AG04450 (cell line): ENCODE data around the gene KLK6. TPM values are rescaled to one million over a fixed set of nuclear protein-coding genes. Genes with fewer than 3 reads are reported as not detected.

Experiments used
- CTCF ChIA-PET: fragments of 300-600, 350-600 bp; formaldehyde crosslinking; extraction: SDS; loops from one replicate; lab custom pipeline; 2022; ENCODE audit warnings: antibody characterized with exemption, inconsistent platforms; lab: Charles Lee
- POLR2A ChIA-PET: fragments of 350-600 bp; formaldehyde crosslinking; extraction: SDS; loops from one replicate; lab custom pipeline; 2021; ENCODE audit warnings: antibody characterized with exemption, inconsistent platforms; lab: Yijun Ruan, JAX
- DNase-seq: peaks from one replicate; pipeline ENCODE4 v3.0.0-alpha.2; 2011; ENCODE audit warnings: low read depth, low spot score
- H3K27ac ChIP-seq: one replicate; pipeline ENCODE4 v1.5.1; 2012; ENCODE audit warnings: low read depth, low read length, control low read depth
- H3K27me3 ChIP-seq: one replicate; pipeline ENCODE4 v1.6.0; 2012; ENCODE audit warnings: low read length; ENCODE audit not compliant: control insufficient read depth, insufficient read depth
- H3K4me3 ChIP-seq: 2 replicates; pipeline ENCODE4 v1.5.1; 2011; ENCODE audit warnings: mild to moderate bottlenecking, low read depth, low read length, control low read depth
- H3K9me3 ChIP-seq: 2 replicates; pipeline ENCODE4 v1.5.1; 2012; ENCODE audit warnings: low read length; ENCODE audit not compliant: control insufficient read depth, insufficient read depth
- CTCF ChIP-seq: IDR thresholded peaks from 2 replicates; pipeline ENCODE4 v1.5.1; 2011; ENCODE audit warnings: low read depth, low read length, control low read depth, inconsistent platforms
- polyA minus RNA-seq: library from RNA; depleted of rRNA, polyadenylated mRNA; stranded (reverse); fragments of >200 nt; gene quantifications from 2 replicates; pipeline ENCODE4 v1.2.3, GENCODE V29; 2011; rRNA and poly(A)+ RNA removed
- polyA plus RNA-seq: library from polyadenylated mRNA; depleted of rRNA; stranded (reverse); fragments of >200 nt; gene quantifications from 2 replicates; pipeline ENCODE4 v1.2.3, GENCODE V29; 2011; rRNA removed

Gene KLK6
- polyA plus RNA-seq, result not detected in 2 replicates
- polyA minus RNA-seq, result not detected in 2 replicates

- H3K27me3 ChIP-seq, result no peaks in the 10 kb centered on the region
- TF ChIP-seq CTCF, result no peak
- no peak for DNase-seq
- no peak within 1 kb of the TSS for H3K27ac ChIP-seq
- H3K4me3 ChIP-seq, result no peak within 1 kb of the TSS
- peaks cover 5% of the 10 kb centered on the region; the same call in 1 of the 2 replicates for H3K9me3 ChIP-seq
- CTCF ChIA-PET, result no interaction called here
- POLR2A ChIA-PET, result no interaction called here
These were observed at the start of gene KLK6 for GRCh38 chr19:50969413-50969760. TSS of gene KLK6 (minus strand) at chr19:50969591. CDS start at chr19:50968104, 1,487 bp downstream.

- POLR2A ChIA-PET, result no interaction called here
- DNase-seq, result no peak
- CTCF ChIA-PET, result interaction anchor here (0.6 to 1.4 kb wide), 2 partner anchors 79 to 241 kb away, joined by 3 to 9 read pairs; no protein-coding TSS in a partner anchor
- Histone ChIP-seq H3K27me3 (peaks cover 26% of the 10 kb centered on the region), H3K4me3 (no peak overlapping the region), H3K9me3 (peaks cover 4% of the 10 kb centered on the region; the same call in 1 of the 2 replicates), H3K27ac (no peak overlapping the region)
- no peak for TF ChIP-seq CTCF
These were observed 49.6 kb upstream of the KLK6 start for GRCh38 chr19:51018745-51019543.

GRCh38 chr19:51016798-51017683 is 47.6 kb upstream of the KLK6 start:
- ChIA-PET CTCF (interaction anchor here (0.5 to 1.6 kb wide), 9 partner anchors 9 to 641 kb away, joined by 3 to 5 read pairs (median 3); partner anchors contain the start of gene NR1H2), POLR2A (no interaction called here)
- DNase-seq, result no peak
- Histone ChIP-seq H3K27ac (no peak overlapping the region), H3K27me3 (peaks cover 26% of the 10 kb centered on the region), H3K9me3 (peaks cover 4% of the 10 kb centered on the region; the same call in 1 of the 2 replicates), H3K4me3 (no peak overlapping the region)
- peak; percentile 58 for TF ChIP-seq CTCF

GRCh38 chr19:51015691-51016267 is 46.4 kb upstream of the KLK6 start:
- ChIA-PET POLR2A (no interaction called here), CTCF (no interaction called here)
- H3K4me3 ChIP-seq, result no peak overlapping the region
- no peak overlapping the region for H3K27ac ChIP-seq
- peaks cover 4% of the 10 kb centered on the region; the same call in 1 of the 2 replicates for H3K9me3 ChIP-seq
- peaks cover 26% of the 10 kb centered on the region for H3K27me3 ChIP-seq
- no peak for TF ChIP-seq CTCF
- no peak for DNase-seq
